Panc1 (cell line): ENCODE data around the gene SF3A2. TPM values are rescaled to one million over a fixed set of nuclear protein-coding genes. Genes with fewer than 3 reads are reported as not detected.

Source experiments
- ATAC-seq: fragments of 200-7000 bp; cut with Tn5 transposase; 2 replicates; pipeline ENCODE4 v1.9.1; 2020; ENCODE audit warnings: mild to moderate bottlenecking, moderate library complexity
- BruUV-seq: library from RNA; stranded (reverse); fragments of 400-500 nt; replicated peaks from 2 replicates; lab custom pipeline; 2021; lab: Mats Ljungman, UMichigan
- CTCF ChIA-PET: fragments of 300-600 bp; sonication (Branson Sonifier 250); formaldehyde crosslinking; loops from one replicate; lab custom pipeline; 2022; ENCODE audit warnings: antibody characterized with exemption; lab: Charles Lee
- POLR2A ChIA-PET: fragments of 300-600 bp; sonication (Branson Sonifier 250); formaldehyde crosslinking; loops from one replicate; lab custom pipeline; 2022; ENCODE audit warnings: antibody characterized with exemption; lab: Charles Lee
- DNase-seq: peaks from one replicate; pipeline ENCODE4 v3.0.0-alpha.2; 2010; ENCODE audit warnings: low read depth, low spot score
- H3K27ac ChIP-seq: 2 replicates; pipeline ENCODE4 v1.5.1; 2011; ENCODE audit warnings: mild to moderate bottlenecking, low read length, inconsistent platforms
- H3K27me3 ChIP-seq: fragments of 200-500 bp; sonication (Bioruptor generic); 2 replicates; pipeline ENCODE4 v1.6.0; 2014; ENCODE audit warnings: low read length, inconsistent platforms; ENCODE audit not compliant: control insufficient read depth, insufficient read depth
- H3K36me3 ChIP-seq: fragments of 200-500 bp; sonication (Bioruptor generic); 2 replicates; pipeline ENCODE4 v1.5.1; 2014; ENCODE audit warnings: inconsistent platforms, mild to moderate bottlenecking, low read length, moderate library complexity; ENCODE audit not compliant: control insufficient read depth, insufficient read depth
- H3K4me1 ChIP-seq: 2 replicates; pipeline ENCODE4 v1.5.1; 2011; ENCODE audit warnings: inconsistent platforms, mild to moderate bottlenecking, low read length, moderate library complexity; ENCODE audit not compliant: control insufficient read depth, insufficient read depth
- H3K4me3 ChIP-seq, 2 experiments: 2 replicates each; pipeline ENCODE4 v1.5.1; 2011 to 2012; ENCODE audit warnings: low read depth in 2 of 2, low read length in 2 of 2, mild to moderate bottlenecking in 2 of 2, inconsistent platforms in 1 of 2, moderate library complexity in 1 of 2
- H3K9me3 ChIP-seq: fragments of 200-500 bp; sonication (Bioruptor generic); 2 replicates; pipeline ENCODE4 v1.5.1; 2014; ENCODE audit warnings: low read depth, mild to moderate bottlenecking, inconsistent platforms, low read length, moderate library complexity; ENCODE audit not compliant: control insufficient read depth, insufficient read depth
- POLR2AphosphoS5 ChIP-seq: IDR thresholded peaks from 2 replicates; pipeline ENCODE4 v1.6.1; 2012; ENCODE audit warnings: mild to moderate bottlenecking, low read depth, low read length, moderate library complexity
- SIN3A ChIP-seq: IDR thresholded peaks from 2 replicates; pipeline ENCODE4 v1.6.1; 2012; ENCODE audit warnings: low read depth, mild to moderate bottlenecking, low read length, moderate library complexity, borderline replicate concordance; ENCODE audit not compliant: insufficient read depth
- TCF7L2 ChIP-seq: IDR thresholded peaks from 2 replicates; pipeline ENCODE4 v1.6.1; 2011; ENCODE audit warnings: mild to moderate bottlenecking, low read depth, low read length, inconsistent platforms
- in situ Hi-C: cut with HindIII; loops from 2 replicates; pipeline ENCODE4 v1.10.0; 2016; ENCODE audit warnings: low sequenced_read_pairs, low pct_unique_long_range_greater_than_20kb
- intact Hi-C: fragments of 100-400 bp; cut with micrococcal nuclease; formaldehyde crosslinking; loops from one replicate; pipeline ENCODE4 v1.10.0; 2022; ENCODE audit not compliant: unreplicated experiment
- total RNA-seq: library from RNA; stranded (reverse); gene quantifications from one replicate; pipeline ENCODE4 v1.2.1, GENCODE V29; 2021; ENCODE audit not compliant: unreplicated experiment
- TF ChIP-seq, protein P1 (sequence below), 2 experiments: IDR thresholded peaks; 2 replicates each; pipeline ENCODE4 v1.6.1; 2011 to 2012; ENCODE audit warnings: low read depth in 2 of 2, control low read depth in 1 of 2, low read length in 1 of 2, mild to moderate bottlenecking in 1 of 2, moderate library complexity in 1 of 2; ENCODE audit not compliant: insufficient read depth in 1 of 2
- TF ChIP-seq, protein P2 (sequence below): fragments of 450-650 bp; IDR thresholded peaks from 2 replicates; pipeline ENCODE4 v1.5.1; 2017; ENCODE audit warnings: mild to moderate bottlenecking

Gene SF3A2
- total RNA-seq, 1 experiment from 2014 or later = 103 TPM

DNA sequence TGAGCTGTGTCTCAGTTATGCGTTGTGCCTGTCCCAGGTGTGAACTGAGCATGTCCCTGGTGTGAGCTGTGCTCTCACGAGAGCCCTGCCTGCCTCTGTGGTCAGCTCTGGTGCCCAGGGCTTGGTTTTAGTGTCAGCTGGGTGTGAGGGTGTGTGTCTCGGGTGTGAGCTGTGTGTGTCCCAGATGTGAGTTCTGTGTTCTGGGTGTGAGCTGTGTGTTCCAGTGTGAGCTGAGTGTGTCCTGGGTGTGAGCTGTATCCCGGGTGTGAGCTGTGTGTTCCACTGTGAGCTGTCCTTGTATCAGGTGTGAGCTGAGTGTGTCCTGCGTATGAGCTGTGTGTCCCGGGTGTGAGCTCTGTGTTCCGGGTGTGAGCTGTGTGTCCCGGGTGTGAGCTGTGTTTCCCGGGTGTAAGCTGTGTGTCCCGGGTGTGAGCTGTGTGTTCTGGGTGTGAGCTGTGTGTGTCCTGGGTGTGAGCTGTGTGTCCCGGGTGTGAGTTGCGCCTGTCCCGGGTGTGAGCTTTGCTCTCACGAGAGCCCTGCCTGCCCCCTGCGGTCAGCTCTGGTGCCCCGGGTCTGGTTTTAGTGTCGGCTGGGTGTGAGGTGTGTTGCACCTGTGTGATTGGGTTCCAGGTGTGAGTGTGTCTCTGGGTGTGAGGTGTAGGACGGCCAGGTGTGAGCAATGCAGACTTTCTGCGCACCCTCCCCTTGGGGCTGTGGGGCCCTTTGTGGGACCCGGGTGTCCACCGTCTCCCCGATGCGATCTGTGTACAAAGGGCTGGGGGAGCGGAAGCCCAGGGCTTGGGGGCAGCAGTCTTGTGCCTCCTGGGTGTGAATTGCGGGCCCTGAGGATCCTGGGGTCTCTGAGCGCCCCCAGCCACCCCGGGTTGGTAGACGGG is 52.4 kb downstream of the SF3A2 start:
- intact Hi-C loops = no loop called here
- no peak for ATAC-seq
- no peaks in the 10 kb centered on the region for H3K4me1 ChIP-seq
- no peaks in the 10 kb centered on the region for H3K36me3 ChIP-seq
- BruUV-seq = no TSS peak
- H3K27ac ChIP-seq = no peak overlapping the region
- TF ChIP-seq TCF7L2 = no peak
- no peak overlapping the region for H3K4me3 ChIP-seq
- ChIA-PET POLR2A (no interaction called here), CTCF (no interaction called here)
- no peak for DNase-seq
- in situ Hi-C loops = no loop called here
- H3K27me3 ChIP-seq = no peaks in the 10 kb centered on the region
- no peaks in the 10 kb centered on the region for H3K9me3 ChIP-seq

DNA sequence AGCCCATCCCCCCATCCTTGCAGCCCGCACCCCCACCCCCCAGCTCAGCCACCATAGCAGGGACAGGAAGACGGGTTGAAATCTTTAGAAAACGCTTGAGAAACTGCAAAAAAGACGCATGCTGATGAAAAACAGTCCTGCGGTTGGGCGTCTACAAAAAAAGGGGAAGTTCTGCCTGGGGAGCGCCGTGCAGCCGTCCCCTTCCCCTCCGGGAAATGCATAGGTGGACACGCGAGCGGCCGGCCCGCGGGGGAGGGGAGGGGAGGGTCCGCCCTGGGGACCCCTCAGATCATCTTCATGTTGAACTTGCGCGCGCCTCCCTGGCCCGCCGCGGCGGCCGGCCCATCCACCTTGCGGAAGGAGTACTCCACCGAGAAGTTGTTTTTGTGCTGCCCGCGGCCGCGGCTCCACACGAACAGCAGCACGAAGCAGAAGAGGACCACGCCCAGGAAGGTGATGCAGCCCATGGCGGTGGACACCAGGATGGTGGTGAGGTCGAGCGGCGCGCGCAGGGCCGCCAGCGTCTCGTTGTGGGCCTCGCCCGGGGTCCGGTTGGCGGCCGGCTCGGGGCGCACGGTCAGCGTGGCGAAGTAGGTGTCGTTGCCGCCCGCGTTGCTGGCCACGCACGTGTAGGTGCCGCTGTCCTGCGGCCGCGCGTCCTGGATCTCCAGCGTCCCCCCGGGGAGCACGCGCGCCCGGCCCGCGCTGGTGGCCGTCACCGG is 53.3 kb downstream of the SF3A2 start:
- DNase-seq (no peak), ATAC-seq (no peak)
- ChIA-PET CTCF (no interaction called here), POLR2A (no interaction called here)
- H3K27me3 ChIP-seq = no peaks in the 10 kb centered on the region
- H3K4me3 ChIP-seq = no peak overlapping the region
- H3K36me3 ChIP-seq = no peaks in the 10 kb centered on the region
- in situ Hi-C loops (no loop called here), intact Hi-C loops (no loop called here)
- BruUV-seq = no TSS peak
- H3K4me1 ChIP-seq = no peaks in the 10 kb centered on the region
- H3K9me3 ChIP-seq = no peaks in the 10 kb centered on the region
- TF ChIP-seq SIN3A = no peak
- TF ChIP-seq POLR2AphosphoS5 = no peak
- TF ChIP-seq, protein P1, sequence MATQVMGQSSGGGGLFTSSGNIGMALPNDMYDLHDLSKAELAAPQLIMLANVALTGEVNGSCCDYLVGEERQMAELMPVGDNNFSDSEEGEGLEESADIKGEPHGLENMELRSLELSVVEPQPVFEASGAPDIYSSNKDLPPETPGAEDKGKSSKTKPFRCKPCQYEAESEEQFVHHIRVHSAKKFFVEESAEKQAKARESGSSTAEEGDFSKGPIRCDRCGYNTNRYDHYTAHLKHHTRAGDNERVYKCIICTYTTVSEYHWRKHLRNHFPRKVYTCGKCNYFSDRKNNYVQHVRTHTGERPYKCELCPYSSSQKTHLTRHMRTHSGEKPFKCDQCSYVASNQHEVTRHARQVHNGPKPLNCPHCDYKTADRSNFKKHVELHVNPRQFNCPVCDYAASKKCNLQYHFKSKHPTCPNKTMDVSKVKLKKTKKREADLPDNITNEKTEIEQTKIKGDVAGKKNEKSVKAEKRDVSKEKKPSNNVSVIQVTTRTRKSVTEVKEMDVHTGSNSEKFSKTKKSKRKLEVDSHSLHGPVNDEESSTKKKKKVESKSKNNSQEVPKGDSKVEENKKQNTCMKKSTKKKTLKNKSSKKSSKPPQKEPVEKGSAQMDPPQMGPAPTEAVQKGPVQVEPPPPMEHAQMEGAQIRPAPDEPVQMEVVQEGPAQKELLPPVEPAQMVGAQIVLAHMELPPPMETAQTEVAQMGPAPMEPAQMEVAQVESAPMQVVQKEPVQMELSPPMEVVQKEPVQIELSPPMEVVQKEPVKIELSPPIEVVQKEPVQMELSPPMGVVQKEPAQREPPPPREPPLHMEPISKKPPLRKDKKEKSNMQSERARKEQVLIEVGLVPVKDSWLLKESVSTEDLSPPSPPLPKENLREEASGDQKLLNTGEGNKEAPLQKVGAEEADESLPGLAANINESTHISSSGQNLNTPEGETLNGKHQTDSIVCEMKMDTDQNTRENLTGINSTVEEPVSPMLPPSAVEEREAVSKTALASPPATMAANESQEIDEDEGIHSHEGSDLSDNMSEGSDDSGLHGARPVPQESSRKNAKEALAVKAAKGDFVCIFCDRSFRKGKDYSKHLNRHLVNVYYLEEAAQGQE (IDR thresholded peaks at IDR 0.05; ENCODE audit: insufficient read depth in 1 of 2, low read depth in 2 of 2, low read length in 1 of 2) = no peak
- TF ChIP-seq, protein P2, sequence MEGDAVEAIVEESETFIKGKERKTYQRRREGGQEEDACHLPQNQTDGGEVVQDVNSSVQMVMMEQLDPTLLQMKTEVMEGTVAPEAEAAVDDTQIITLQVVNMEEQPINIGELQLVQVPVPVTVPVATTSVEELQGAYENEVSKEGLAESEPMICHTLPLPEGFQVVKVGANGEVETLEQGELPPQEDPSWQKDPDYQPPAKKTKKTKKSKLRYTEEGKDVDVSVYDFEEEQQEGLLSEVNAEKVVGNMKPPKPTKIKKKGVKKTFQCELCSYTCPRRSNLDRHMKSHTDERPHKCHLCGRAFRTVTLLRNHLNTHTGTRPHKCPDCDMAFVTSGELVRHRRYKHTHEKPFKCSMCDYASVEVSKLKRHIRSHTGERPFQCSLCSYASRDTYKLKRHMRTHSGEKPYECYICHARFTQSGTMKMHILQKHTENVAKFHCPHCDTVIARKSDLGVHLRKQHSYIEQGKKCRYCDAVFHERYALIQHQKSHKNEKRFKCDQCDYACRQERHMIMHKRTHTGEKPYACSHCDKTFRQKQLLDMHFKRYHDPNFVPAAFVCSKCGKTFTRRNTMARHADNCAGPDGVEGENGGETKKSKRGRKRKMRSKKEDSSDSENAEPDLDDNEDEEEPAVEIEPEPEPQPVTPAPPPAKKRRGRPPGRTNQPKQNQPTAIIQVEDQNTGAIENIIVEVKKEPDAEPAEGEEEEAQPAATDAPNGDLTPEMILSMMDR = no peak
- TF ChIP-seq TCF7L2 = no peak
- no peak overlapping the region for H3K27ac ChIP-seq
